ENCODE data around the gene ERC1.

ERC1 gene

GRCh38 chr12:1373901-1374735 lies 383.1 kb downstream of the ERC1 start:
- H3K27ac ChIP-seq (ENCODE audit: extremely low read depth, low read depth, low read length) = no peak overlapping the region
- no peaks in the 10 kb centered on the region for H3K4me1 ChIP-seq (ENCODE audit: control insufficient read depth, insufficient read depth, low read length)
- H3K36me3 ChIP-seq (ENCODE audit: control insufficient read depth in 2 of 2, insufficient read depth in 1 of 2, low read length in 2 of 2) = peaks cover 0 to 7% of the 10 kb centered on the region in 2 experiments; a peak in 1 of 3 replicates
- no peak overlapping the region for H3K4me3 ChIP-seq (ENCODE audit: low read depth, low read length)
- no peak for TF ChIP-seq ZBTB1 (tag by site-specific recombination; IDR thresholded peaks at IDR 0.05)
- TF ChIP-seq ZNF629 (tag by site-specific recombination; IDR thresholded peaks at IDR 0.05) = no peak
- TF ChIP-seq PATZ1 (tag by site-specific recombination; IDR thresholded peaks at IDR 0.05) = no peak
- no peak for TF ChIP-seq ZNF274 (IDR thresholded peaks at IDR 0.05; ENCODE audit: low read length)
- TF ChIP-seq ZNF274 (tag by site-specific recombination; IDR thresholded peaks at IDR 0.05; ENCODE audit: borderline replicate concordance) = no peak
- no peak for TF ChIP-seq ZNF239 (tag by site-specific recombination; IDR thresholded peaks at IDR 0.05)
- ChIA-PET CTCF (interaction anchor here (0.6 to 1.0 kb wide), 3 partner anchors 19 to 209 kb away, joined by 3 read pairs; no protein-coding TSS in a partner anchor), POLR2A (no interaction called here)
- H3K9me3 ChIP-seq (ENCODE audit: control insufficient read depth, insufficient read depth, low read depth, low read length) = no peaks in the 10 kb centered on the region

- Histone ChIP-seq H3K4me3 (ENCODE audit: low read depth, low read length) (no peak overlapping the region), H3K27ac (ENCODE audit: extremely low read depth, low read depth, low read length) (no peak overlapping the region), H3K9me3 (ENCODE audit: control insufficient read depth, insufficient read depth, low read depth, low read length) (no peaks in the 10 kb centered on the region), H3K4me1 (ENCODE audit: control insufficient read depth, insufficient read depth, low read length) (no peaks in the 10 kb centered on the region), H3K36me3 (ENCODE audit: control insufficient read depth in 2 of 2, insufficient read depth in 1 of 2, low read length in 2 of 2) (peaks cover 0 to 7% of the 10 kb centered on the region in 2 experiments; a peak in 1 of 3 replicates)
- ChIA-PET CTCF (no interaction called here), POLR2A (no interaction called here)
- TF ChIP-seq ZFP3 (tag by site-specific recombination; IDR thresholded peaks at IDR 0.05; ENCODE audit: low read depth) = no peak
- no peak for TF ChIP-seq ZBTB20 (tag by site-specific recombination; IDR thresholded peaks at IDR 0.05)
- TF ChIP-seq ZNF549 (tag by site-specific recombination; IDR thresholded peaks at IDR 0.05) = no peak
- TF ChIP-seq ZNF530 (tag by site-specific recombination; IDR thresholded peaks at IDR 0.05; ENCODE audit: low read depth) = no peak
- TF ChIP-seq RBAK (tag by site-specific recombination; IDR thresholded peaks at IDR 0.05) = no peak
- TF ChIP-seq ZNF169 (tag by site-specific recombination; IDR thresholded peaks at IDR 0.05) = no peak
- TF ChIP-seq SCRT1 (tag by site-specific recombination; IDR thresholded peaks at IDR 0.05; ENCODE audit: borderline replicate concordance) = no peak
- TF ChIP-seq ZNF692 (tag by site-specific recombination; IDR thresholded peaks at IDR 0.05) = no peak
- no peak for TF ChIP-seq ZNF610 (tag by site-specific recombination; IDR thresholded peaks at IDR 0.05; ENCODE audit: borderline replicate concordance)
- TF ChIP-seq SP3 (tag by site-specific recombination; IDR thresholded peaks at IDR 0.05) = no peak
- TF ChIP-seq MZF1 (tag by site-specific recombination; IDR thresholded peaks at IDR 0.05; ENCODE audit: borderline replicate concordance) = no peak
- no peak for TF ChIP-seq TSHZ1 (tag by site-specific recombination; IDR thresholded peaks at IDR 0.05; ENCODE audit: borderline replicate concordance)
- no peak for TF ChIP-seq GLIS2 (tag by site-specific recombination; IDR thresholded peaks at IDR 0.05)
- TF ChIP-seq ZNF394 (tag by site-specific recombination; IDR thresholded peaks at IDR 0.05; ENCODE audit: borderline replicate concordance) = no peak
- no peak for TF ChIP-seq ZNF707 (tag by site-specific recombination; IDR thresholded peaks at IDR 0.05)
- TF ChIP-seq ZBTB49 (tag by site-specific recombination; IDR thresholded peaks at IDR 0.05; ENCODE audit: low read depth) = no peak
Measured at GRCh38 chr12:1375323-1375722, 384.3 kb downstream of the ERC1 start.
